GM21423 (cell line): ENCODE results near the gene KRT74.

Experiments used
- ATAC-seq: cut with Tn5 transposase; IDR thresholded peaks from one replicate; pipeline ENCODE4 v1.9.1; 2021; ENCODE audit warnings: mild to moderate bottlenecking, moderate library complexity; ENCODE audit not compliant: unreplicated experiment

KRT74 gene

DNA sequence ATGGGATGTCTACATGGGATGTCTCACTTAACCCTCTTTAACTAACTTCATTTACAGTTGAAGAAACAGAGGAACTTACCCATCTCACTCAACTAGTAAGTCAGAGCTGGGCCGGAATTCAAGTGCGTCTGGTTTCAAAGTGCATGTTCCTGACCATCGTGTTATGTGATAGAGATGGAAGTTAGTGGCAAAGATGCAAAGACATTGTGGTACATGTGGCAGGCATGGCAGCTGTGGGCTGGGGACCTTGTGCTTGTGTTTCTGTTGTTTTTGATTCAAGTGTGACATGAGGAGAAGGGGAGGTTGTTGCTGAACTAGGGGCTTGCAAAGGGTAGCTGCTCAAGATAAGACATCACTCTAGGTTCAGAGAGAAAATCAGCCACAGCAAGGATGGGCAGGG lies 2.3 kb upstream of the KRT74 start:
- no peak for ATAC-seq

DNA sequence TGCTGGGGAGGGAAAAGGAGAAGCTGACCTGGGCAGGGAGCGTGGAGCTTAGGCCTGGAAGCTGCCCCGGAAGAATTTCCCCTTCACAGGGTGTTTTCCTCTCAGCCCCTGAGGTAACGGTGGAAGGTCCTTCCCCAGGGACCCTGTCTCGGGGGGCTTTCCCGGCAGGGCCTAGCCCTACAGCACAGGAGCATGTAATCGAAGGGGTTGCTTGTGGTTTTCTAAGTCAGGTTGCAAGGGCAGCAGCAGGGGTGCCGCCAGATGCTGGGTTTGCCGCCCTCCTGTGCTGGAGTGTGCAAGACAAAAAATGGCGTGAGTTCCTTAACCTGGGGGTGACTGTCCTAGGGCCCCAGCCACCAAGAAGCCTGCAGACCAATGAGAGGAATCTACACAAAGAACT lies 1.6 kb upstream of the KRT74 start:
- no peak for ATAC-seq

DNA sequence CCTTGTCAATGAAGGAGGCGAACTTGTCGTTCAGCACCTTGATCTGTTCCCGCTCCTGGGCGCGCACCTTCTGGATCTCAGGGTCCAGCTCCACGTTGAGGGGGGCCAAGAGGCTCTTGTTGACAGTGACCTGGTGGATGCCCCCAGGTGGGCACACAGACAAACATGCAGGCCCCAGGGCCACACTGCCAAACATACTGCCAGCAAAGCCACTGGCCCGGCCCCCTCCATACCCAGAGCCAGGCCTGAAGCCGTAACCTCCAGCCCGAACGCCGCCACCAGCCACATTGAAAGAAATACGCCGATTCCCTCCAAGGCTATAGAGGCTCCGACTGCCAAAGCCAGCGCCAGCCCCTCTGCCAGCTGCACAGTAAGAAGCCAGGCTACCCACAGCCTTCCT lies 337 bp downstream of the KRT74 start:
- ATAC-seq, result no peak

DNA sequence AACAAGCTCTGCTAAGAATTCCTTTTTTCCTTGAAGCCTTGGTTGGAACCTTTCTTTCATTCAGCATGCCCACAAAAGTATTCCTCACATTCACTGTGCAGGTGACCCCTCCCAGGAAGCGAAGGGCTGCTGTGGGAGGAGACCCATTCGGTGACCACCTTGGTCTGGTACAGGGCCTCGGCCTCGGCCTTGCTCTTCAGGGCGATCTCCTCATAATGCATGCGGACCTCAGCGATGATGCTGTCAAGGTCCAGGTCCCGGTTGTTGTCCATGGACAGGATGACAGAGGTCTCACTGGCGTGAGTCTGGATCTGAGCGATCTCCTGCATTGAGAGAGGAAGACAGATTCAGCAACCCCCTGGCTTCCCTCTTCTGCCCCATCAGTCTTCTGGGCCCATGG lies 3.1 kb downstream of the KRT74 start:
- no peak for ATAC-seq

DNA sequence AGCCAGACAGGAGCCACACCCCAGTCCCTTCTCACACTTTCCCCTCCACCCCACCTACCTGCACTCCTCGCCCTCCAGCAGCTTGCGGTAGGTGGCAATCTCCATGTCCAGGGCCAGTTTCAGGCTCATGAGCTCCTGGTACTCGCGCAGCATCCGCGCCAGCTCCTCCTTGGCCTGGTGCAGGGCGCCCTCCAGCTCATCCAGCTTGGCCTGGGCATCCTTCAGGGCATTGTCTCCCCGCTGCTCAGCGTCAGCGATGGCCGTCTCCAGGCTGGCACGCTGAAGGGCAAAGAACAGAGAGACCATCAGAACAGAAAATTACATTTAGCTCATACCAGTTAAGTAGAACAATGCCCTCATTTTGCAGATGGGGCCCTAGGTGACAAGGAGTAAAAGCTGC lies 5.5 kb downstream of the KRT74 start:
- ATAC-seq, result no peak

DNA sequence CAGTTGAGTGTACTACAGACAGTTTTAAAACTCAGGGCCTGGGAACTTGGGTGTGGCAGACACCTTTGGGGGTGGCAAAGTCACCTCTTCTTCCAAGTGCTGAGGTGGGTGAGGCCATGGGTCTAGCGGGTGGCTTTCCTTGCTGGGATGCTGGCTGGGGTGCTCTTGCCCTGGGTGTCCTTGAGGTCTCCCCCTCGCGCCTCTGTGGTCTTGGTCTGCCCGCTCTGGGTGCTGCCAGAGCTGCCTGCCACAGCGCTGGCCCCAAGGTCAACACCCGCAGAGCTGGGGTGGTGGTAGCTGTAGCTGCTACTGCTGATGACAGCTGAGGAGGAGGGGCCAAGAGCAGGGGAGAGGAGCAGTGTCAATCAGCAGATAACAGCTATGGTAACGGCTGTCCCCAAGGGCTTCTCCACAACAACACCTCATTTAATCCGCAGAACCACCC lies 6.8 kb downstream of the KRT74 start:
- ATAC-seq, result no peak

DNA sequence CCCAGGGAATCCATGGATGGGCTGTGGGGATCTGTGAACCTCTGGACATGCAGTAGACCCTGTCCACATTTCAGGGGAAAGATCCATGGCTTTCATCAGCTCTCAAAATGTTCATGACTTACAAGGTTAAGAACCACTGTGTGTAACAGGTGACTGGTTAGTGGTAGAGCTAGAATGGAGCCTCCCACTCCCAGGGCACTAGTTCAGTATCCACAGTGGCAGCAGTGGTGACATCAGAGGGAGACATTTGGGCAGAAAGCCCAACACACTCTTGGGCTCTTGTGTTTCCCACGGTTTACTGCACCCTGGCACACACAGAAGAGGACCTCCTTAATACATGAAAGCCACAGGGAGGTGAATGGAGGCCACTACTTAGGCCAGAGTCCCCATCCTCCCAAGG lies 9.1 kb downstream of the KRT74 start:
- no peak for ATAC-seq

DNA sequence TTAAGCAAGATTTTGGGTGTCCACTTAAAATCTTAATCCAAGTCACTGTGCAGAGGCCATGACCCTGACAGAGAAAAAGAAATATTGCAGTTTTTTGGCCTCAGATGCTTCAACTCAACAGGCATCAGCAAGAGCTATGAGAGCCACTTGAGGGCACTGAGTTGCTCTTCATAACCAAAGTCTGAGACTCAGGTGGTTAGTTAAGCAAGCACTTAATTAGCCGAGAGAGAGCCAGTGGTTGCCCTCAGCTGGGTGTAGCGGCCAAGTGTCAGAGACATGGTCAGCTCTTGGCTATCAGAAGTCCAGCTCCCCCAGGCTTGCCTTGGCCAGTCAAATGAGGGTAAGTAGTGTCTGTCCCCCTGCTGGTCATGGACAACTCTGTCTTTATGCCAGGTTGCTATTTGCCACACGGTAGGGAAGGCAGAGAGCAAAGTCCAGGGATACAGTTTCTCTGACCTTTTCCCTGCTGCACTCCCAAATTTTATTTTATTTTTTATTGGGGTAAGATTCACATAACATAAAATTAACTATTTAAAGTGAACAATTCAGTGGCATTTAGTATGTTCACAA lies 11.7 kb downstream of the KRT74 start:
- ATAC-seq, result no peak

DNA sequence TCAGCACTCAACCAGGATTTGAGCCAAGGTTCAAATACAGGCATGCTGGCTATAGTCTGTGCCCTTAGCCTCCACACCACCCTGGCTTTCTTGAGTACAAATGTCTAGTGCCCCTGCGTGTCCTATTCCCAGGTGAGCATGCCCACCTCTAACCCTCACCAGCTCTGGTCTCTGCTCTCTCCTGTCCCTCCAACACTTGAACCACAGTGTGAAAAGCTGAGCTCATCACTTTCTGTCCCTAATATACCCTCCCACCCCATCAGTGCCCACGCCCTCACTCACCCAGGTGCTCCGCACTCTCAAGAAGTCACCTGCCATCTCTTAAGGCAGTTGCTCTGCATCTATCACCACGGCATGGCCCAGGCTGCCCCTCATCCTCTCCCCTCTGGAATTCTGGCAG lies 13.7 kb downstream of the KRT74 start:
- no peak for ATAC-seq

DNA sequence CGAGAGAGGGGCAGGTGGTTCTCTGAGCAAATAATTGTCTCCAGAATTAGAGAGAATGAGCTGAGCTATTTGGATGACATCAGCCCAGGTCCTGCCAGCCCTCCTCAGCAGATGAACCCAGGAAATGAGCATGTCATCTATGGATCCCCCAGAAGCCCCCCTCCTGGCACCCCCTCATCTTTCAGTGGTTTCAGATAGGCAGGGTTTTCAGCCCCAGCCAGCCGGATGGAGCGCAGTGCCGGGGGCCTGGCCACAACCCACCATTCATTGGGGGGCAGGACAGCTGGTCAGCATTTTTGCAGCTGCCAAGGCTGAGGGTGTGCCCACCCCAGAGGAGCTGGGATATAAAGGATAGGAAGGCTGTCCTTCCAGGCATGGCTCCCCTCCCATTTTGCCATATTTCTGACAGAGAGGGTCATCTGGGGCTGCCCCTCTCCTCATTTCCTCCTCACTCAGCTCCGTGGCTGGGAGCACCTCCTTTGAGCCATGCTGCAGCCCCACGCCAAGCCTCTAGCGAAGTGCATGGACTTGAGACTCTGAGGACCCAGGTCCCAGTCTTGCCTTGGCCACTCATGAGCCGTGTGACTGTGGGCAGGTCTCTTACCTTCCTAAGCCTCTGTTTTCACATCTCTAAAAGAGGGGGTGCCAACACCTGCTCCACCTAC lies 14.7 kb downstream of the KRT74 start:
- ATAC-seq, result no peak

DNA sequence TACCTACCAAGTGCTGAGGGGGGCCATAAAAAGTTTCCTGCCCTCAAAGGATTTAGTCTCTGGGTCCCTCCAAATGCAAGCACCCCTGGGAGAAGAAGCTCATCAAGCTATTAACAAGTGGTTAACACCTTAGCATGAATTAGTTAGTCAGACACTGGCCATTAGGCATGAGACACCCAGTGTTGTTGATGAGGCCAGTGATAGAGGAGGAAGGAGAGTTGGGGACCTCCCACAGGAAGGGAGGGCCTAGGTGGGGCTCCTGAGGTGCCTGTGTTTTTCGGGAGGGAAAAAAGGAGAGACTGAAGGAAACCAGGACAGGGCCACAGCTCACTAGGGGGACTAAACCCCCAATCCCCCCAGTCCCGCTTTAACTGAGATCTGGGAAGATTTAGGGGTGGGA lies 16.2 kb downstream of the KRT74 start:
- no peak for ATAC-seq

DNA sequence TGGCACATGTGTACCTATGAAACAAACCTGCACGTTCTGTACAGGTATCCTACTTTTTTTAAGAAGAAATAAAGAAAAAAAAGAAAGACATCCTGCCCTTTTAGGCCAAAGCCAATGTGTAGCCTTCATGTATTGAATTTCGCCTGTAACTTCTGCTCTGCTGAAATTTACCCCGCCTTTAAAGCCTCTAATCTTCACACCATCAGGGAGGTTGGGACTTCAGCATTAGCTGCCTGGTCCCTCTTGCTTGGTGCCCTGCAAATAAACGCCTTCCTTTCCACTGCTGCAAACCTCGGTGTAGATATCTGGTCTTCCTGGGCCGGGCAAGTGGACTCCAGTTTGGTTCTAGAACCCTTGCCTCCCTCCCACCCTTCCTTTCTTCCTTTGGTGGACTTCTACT lies 18.1 kb downstream of the KRT74 start:
- no peak for ATAC-seq

DNA sequence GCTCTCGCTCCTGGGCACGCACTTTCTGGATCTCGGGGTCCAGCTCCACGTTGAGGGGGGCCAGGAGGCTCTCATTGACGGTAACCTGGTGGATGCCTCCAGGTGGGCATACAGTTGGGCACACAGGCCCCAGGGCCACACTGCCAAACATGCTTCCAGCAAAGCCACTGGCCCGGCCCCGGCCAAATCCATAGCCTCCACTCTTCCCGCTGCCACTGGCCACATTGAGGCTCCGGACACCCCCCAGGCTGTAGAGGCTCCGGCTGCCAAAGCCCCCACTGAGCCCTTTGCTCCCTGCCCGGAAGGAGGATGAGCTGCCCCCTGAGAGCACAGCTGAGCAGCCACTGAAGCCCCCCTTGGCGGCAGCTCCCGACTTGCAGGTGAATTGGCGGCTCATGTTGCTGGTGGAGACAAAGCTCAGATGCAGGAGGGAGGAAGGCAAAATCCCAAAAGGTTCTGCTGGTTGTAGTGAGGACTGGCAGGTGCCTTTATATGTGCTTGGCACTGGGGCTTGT lies 20.9 kb downstream of the KRT74 start, which contains the start of gene KRT71:
TSS of gene KRT71 (minus strand) at position 465 of the 515 bp plus-strand sequence. CDS start at position 397, 68 bp downstream.
- ATAC-seq, result no peak

DNA sequence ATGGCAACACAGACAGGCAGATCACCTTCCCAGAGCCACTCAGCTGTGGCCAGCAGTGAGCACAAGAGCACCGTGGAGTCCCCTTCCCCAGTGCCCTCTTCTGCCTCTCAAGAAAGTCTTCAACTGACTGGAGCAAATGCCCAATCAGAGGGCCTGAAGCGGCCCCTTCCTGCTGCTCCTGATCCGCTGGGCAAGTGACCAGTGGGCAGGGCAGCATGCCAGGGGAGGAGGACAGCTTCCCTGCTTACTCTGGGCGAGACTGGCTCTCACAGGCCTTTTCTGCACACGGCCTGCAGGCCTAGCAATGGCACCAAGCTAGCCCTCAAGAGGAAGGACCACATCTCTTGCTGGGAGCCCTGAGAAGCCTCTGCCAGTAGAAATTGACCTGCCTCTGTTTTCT lies 21.6 kb downstream of the KRT74 start:
- no peak for ATAC-seq

DNA sequence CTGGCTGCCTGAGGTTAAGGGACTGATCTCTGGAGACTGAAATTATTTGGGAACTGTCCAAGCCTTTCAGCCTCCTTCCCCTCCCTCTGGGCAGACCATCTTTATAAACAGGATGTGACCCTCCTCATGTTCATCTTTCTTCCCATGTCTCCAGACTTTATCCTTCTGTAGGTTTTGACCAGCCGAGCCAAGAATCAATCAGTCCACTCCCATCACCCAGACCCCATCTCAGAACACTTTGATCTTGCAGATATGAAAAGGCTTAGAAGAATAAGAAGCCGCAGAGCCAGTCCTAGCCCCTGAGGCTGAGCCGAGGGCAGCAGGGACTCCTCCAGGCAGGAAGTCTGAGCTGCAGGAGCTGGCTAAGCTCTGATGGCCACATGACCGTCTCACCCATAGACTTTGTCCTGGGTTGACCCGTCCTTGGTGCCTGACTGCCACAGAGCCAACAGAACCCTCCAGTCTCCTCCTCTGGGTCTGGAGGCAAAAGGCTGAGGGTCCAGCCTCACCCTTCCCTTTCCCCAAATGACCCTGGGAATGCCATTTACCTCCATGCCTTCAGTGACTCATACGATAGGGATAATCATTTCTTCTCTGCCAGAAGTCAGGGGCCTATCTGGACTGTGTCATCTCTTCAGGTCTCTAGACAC lies 22.3 kb downstream of the KRT74 start:
- ATAC-seq, result no peak

DNA sequence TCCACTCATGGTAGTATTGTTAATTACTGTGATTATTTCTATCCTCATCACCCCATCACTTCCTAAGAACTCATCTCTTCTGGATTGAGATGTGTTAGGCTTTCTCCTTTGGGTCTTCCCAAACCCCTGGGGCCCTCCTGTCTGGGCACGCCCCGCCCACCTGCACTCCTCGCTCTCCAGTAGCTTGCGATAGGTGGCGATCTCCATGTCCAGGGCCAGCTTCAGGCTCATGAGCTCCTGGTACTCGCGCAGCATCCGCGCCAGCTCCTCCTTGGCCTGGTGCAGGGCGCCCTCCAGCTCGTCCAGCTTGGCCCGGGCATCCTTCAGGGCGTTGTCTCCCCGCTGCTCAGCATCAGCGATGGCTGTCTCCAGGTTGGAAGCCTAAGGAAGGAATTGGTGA lies 27.5 kb downstream of the KRT74 start:
- no peak for ATAC-seq

DNA sequence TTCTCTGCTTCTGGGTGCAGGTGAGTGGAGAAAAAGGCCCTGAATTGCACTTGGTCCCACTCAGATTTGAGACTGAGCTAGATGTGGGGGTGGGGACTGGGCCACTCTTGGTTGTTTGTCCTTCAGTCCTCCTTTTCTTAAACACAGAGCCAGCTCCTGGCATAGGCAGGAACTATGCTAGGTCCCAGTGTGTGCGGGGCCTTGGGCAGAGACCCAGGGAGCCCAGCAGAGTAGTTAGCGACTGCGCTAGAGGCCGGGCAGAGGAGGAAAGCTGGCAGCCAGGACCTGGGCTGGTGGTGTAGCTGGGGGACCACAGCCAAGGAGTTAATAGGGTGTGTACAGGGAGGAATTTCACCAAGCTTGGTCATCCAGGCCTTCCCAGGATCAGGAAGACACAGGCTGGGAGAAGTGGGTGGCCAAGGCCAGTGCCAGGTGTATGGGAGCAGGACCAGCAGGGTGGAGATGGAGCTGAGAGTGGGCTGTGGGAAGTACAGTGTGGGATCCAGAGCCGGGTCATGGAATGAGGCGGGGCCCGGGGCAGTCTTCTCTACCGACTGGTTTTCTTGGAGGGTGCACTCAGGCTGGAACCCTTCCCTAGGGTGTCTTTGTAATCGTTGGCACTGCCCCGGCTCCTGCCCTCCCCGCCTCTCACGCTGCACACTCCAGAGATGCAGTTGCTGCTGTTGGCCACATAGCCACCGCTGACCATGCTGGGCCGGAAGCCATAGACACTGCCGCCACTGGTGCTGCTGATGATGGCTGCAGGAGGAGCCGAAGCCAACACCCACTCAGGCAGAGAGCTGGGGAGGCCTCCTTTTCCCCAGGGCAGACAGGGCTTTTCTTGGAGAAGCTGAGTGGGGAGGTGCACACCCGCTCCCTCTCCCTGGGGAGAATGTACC lies 29.4 kb downstream of the KRT74 start:
- ATAC-seq, result no peak

DNA sequence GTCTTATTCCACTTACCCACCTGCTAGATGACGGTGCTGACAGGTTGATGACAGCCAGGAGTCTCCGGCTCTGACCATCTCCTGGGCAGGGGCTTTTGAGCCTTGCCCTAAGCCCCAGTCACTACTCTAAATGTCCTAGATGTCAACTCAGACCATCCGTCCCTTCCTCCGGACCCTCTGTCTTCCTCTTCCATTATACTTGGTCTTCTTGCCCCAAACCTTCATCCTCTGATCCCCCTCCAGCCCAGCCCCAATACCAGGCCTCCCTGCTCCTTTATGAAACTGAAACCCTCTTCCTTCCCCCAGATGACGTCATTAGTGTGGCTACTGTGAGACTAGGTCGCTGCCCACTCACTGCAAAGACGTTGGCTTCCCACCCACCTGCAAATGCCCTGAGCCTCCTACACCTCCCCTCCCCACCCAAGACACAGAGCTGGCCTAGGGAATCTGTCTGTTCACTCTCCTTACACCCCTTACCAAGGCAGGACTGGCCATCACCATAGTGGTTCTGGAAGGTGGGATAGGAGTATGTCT lies 30.8 kb downstream of the KRT74 start:
- no peak for ATAC-seq

DNA sequence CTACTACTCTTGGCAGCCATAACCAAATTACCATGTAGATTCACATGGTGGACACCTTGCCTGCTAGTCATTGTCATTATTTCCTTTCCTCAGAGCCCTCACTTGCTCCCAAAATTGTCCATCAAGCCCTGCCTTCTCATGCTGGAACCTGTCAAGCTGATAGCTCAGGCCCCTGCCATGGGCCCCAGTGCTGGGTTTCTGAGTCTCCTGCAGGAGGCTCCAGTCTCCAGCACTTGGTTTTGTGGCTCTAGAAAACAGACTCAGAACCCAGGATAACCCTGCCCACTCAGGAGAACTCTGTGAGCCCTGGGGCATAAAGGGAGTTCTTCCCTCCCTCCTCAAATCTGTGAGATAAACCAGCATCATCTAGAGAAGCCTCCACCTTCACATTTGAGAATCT lies 31.5 kb downstream of the KRT74 start:
- ATAC-seq, result no peak

DNA sequence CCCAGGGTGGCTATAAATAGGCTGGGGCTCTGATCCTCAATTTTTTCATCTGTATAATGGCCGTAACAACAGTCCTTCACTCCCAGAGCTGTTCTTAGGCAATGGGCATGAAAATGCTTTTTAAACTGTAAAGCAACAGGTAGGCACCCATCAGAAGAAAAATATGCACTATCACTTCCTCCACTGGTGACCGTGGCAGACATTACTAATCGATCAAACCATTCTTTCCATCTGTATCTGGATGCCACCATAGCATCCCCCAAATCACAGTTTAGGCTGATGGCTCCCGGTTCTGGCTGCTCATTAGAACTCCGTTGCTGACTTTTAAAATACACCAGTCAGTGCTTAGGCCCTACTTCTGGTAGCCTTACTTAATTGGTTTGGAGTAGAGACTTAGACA lies 31.9 kb downstream of the KRT74 start:
- no peak for ATAC-seq

DNA sequence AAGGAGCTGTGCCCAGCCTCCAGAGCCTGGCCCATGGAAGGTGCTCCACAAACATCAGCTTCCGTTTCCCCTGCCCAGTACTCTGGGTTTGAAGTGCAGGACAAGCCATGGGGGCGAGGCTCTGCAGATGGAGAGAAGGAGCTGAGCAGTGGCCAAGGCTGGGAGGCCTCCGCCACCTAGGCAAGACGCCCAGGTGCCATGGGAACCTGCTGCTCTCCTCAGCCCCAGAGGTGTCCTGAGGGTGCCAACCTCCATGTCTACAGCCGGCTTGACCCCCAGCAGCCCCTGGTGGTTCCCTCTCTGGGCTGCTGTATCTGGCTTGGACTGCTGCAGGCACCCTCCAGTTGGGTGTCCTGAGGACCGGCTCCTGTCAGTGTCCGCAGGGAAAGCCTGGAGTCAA lies 33.1 kb downstream of the KRT74 start:
- ATAC-seq, result no peak
